CD4-positive, alpha-beta memory T cell (primary cell): Measurements from ENCODE around the gene TP53I3. TPM values are rescaled to one million over a fixed set of nuclear protein-coding genes. Genes with fewer than 3 reads are reported as not detected.

Experiments used
- CTCF ChIA-PET: fragments of 350-600 bp; sonication (Branson Sonifier 250); formaldehyde crosslinking; loops from one replicate; lab custom pipeline; 2021; ENCODE audit warnings: inconsistent platforms; ENCODE audit not compliant: partially characterized antibody; lab: Charles Lee
- POLR2A ChIA-PET: fragments of 350-600 bp; sonication (Branson Sonifier 250); formaldehyde crosslinking; loops from one replicate; lab custom pipeline; 2021; ENCODE audit not compliant: partially characterized antibody; lab: Charles Lee
- DNase-seq, 5 donors: peaks; one replicate each; pipeline versions ENCODE4 v3.0.0 to v3.0.0-alpha.2; 2020 to 2022; ENCODE audit warnings: mixed read lengths in 1 of 5
- H3K27ac ChIP-seq: one replicate; pipeline ENCODE4 v1.7.0; 2013; ENCODE audit warnings: low read depth, low read length
- H3K27me3 ChIP-seq: 2 replicates; pipeline ENCODE4 v1.7.0; 2013; ENCODE audit warnings: mild to moderate bottlenecking, low read length, moderate library complexity; ENCODE audit not compliant: insufficient read depth
- H3K36me3 ChIP-seq: 2 replicates; pipeline ENCODE4 v1.7.0; 2013; ENCODE audit warnings: mild to moderate bottlenecking, low read length, moderate library complexity; ENCODE audit not compliant: insufficient read depth
- H3K4me1 ChIP-seq: 2 replicates; pipeline ENCODE4 v1.7.0; 2013; ENCODE audit warnings: mild to moderate bottlenecking, low read length, moderate library complexity; ENCODE audit not compliant: insufficient read depth
- H3K4me3 ChIP-seq, 2 donors: one replicate each; pipeline ENCODE4 v1.7.0; 2013; ENCODE audit warnings: low read length in 2 of 2, mild to moderate bottlenecking in 1 of 2
- H3K9me3 ChIP-seq, 2 donors: one replicate each; pipeline ENCODE4 v1.7.0; 2013; ENCODE audit warnings: low read length in 2 of 2, control low read depth in 1 of 2; ENCODE audit not compliant: control insufficient read depth in 1 of 2
- H3K27ac Mint-ChIP-seq, 7 donors: one replicate each; pipeline ENCODE4 v1.8.0; 2020 to 2021; ENCODE audit warnings: mixed read lengths in 7 of 7, mild to moderate bottlenecking in 6 of 7, inconsistent platforms in 3 of 7, moderate library complexity in 3 of 7
- H3K27me3 Mint-ChIP-seq, 2 donors: one replicate each; pipeline ENCODE4 v1.8.0; 2020 to 2021; ENCODE audit warnings: mixed read lengths in 2 of 2
- H3K36me3 Mint-ChIP-seq, 2 donors: one replicate each; pipeline ENCODE4 v1.8.0; 2020 to 2021; ENCODE audit warnings: mixed read lengths in 2 of 2, inconsistent platforms in 1 of 2, mild to moderate bottlenecking in 1 of 2
- H3K4me1 Mint-ChIP-seq, 4 donors: one replicate each; pipeline ENCODE4 v1.8.0; 2020 to 2021; ENCODE audit warnings: mixed read lengths in 4 of 4, mild to moderate bottlenecking in 1 of 4
- H3K4me3 Mint-ChIP-seq, 8 donors: one replicate each; pipeline ENCODE4 v1.8.0; 2020 to 2021; ENCODE audit warnings: mixed read lengths in 8 of 8, mild to moderate bottlenecking in 7 of 8, moderate library complexity in 6 of 8, inconsistent platforms in 3 of 8
- H3K9me3 Mint-ChIP-seq, 8 donors: one replicate each; pipeline ENCODE4 v1.8.0; 2020 to 2021; ENCODE audit warnings: mixed read lengths in 8 of 8, mild to moderate bottlenecking in 5 of 8, inconsistent platforms in 3 of 8, moderate library complexity in 1 of 8
- intact Hi-C: fragments of 100-400 bp; cut with micrococcal nuclease; formaldehyde crosslinking; loops from one replicate; pipeline ENCODE4 v1.15.1; 2023
- polyA plus RNA-seq, 2 donors: library from polyadenylated mRNA; unstranded; fragments of 300-500 nt; fragmentation: Illumina TruSeq; gene quantifications; one replicate each; pipeline ENCODE4 v1.2.3, GENCODE V29; 2021
- total RNA-seq, 2 experiments: library from RNA; stranded (reverse); gene quantifications; one replicate each; pipeline ENCODE4 v1.2.3, GENCODE V29; 2021

TP53I3 gene
- under 1 TPM; 0.20 to 0.47 TPM for total RNA-seq
- polyA plus RNA-seq: under 1 TPM in 1 of 2 donors, not detected in 1; 0.15 TPM

GRCh38 chr2:24084386-24085199 is at the start of gene TP53I3:
Gene TP53I3 (minus strand): TSS chr2:24084834. CDS start chr2:24084326, 508 bp downstream.
- peaks cover 11 to 12% of the 10 kb centered on the region in 2 donors for H3K36me3 Mint-ChIP-seq
- H3K27me3 ChIP-seq: no peaks in the 10 kb centered on the region
- peak within 1 kb of the TSS in 6 of 7 donors; percentile 74 to 89 (median 82) for H3K27ac Mint-ChIP-seq
- peak; percentile 75 to 85 (median 78) for DNase-seq
- CTCF ChIA-PET: interaction anchor here (0.6 to 5.1 kb wide), 33 partner anchors 8 to 839 kb away, joined by 3 to 108 read pairs (median 4); partner anchors contain the start of genes ATAD2B and WDCP
- POLR2A ChIA-PET: interaction anchor here (1.3 to 3.4 kb wide), 8 partner anchors 8 to 276 kb away, joined by 5 to 24 read pairs (median 7); partner anchors contain the start of genes ATAD2B, ITSN2, SF3B6 and UBXN2A
- peaks cover 11 to 14% (median 13%) of the 10 kb centered on the region in 4 donors for H3K4me1 Mint-ChIP-seq
- no peaks in the 10 kb centered on the region for H3K9me3 ChIP-seq
- peak within 1 kb of the TSS; percentile 52 to 57 for H3K4me3 ChIP-seq
- H3K27me3 Mint-ChIP-seq: no peaks in the 10 kb centered on the region
- no peaks in the 10 kb centered on the region for H3K9me3 Mint-ChIP-seq
- no peaks in the 10 kb centered on the region for H3K36me3 ChIP-seq
- H3K4me3 Mint-ChIP-seq: peak within 1 kb of the TSS; percentile 85 to 92 (median 88)
- H3K4me1 ChIP-seq: peaks cover 14% of the 10 kb centered on the region
- intact Hi-C loops: loop anchor here (1.0 to 2.0 kb wide), 6 partner anchors 8 to 298 kb away; partner anchors contain the start of genes ATAD2B, SF3B6 and WDCP
- H3K27ac ChIP-seq: peak within 1 kb of the TSS; percentile 27

- peaks cover 0 to 21% (median 15%) of the 10 kb centered on the region in 8 donors for H3K9me3 Mint-ChIP-seq
- POLR2A ChIA-PET: no interaction called here
These were observed 47.9 kb upstream of the TP53I3 start for GRCh38 chr2:24132543-24132942.

GRCh38 chr2:24125956-24126355 is 41.3 kb upstream of the TP53I3 start:
- H3K4me3 Mint-ChIP-seq: peak overlapping the region in 2 of 8 donors; percentile 28 to 40
- H3K4me1 Mint-ChIP-seq: peaks cover 7 to 17% (median 13%) of the 10 kb centered on the region in 4 donors
- H3K4me3 ChIP-seq: no peak overlapping the region
- no peak overlapping the region for H3K27ac Mint-ChIP-seq
- H3K36me3 ChIP-seq: no peaks in the 10 kb centered on the region
- H3K27ac ChIP-seq: no peak overlapping the region
- no peak for DNase-seq
- peaks cover 8% of the 10 kb centered on the region for H3K4me1 ChIP-seq
- H3K9me3 Mint-ChIP-seq: no peaks in the 10 kb centered on the region
- intact Hi-C loops: no loop called here
- no peaks in the 10 kb centered on the region for H3K9me3 ChIP-seq
- ChIA-PET CTCF (no interaction called here), POLR2A (no interaction called here)
- no peaks in the 10 kb centered on the region for H3K27me3 Mint-ChIP-seq
- no peaks in the 10 kb centered on the region for H3K27me3 ChIP-seq
- peaks cover 0 to 3% of the 10 kb centered on the region in 2 donors for H3K36me3 Mint-ChIP-seq

More at GRCh38 chr2:24132543-24132942, 47.9 kb upstream of the TP53I3 start:
- no peaks in the 10 kb centered on the region for H3K27me3 ChIP-seq
- H3K36me3 Mint-ChIP-seq: peaks cover 10 to 21% of the 10 kb centered on the region in 2 donors
- H3K27me3 Mint-ChIP-seq: no peaks in the 10 kb centered on the region
- no peak overlapping the region for H3K27ac ChIP-seq
- no peaks in the 10 kb centered on the region for H3K36me3 ChIP-seq
- no peak overlapping the region for H3K4me3 ChIP-seq
- no peak for DNase-seq
- intact Hi-C loops: no loop called here
- no peaks in the 10 kb centered on the region for H3K4me1 ChIP-seq
- no peak overlapping the region for H3K4me3 Mint-ChIP-seq
- H3K4me1 Mint-ChIP-seq: peaks cover 0 to 1% (median 0%) of the 10 kb centered on the region in 4 donors
- H3K9me3 ChIP-seq: no peaks in the 10 kb centered on the region
- H3K27ac Mint-ChIP-seq: no peak overlapping the region
- CTCF ChIA-PET: interaction anchor here (0.6 kb wide), 1 partner anchor 83 kb away, joined by 3 read pairs; no protein-coding TSS in a partner anchor

GRCh38 chr2:24123922-24124580 is 39.4 kb upstream of the TP53I3 start:
- intact Hi-C loops: no loop called here
- peaks cover 8% of the 10 kb centered on the region for H3K4me1 ChIP-seq
- no peaks in the 10 kb centered on the region for H3K36me3 ChIP-seq
- no peak for DNase-seq
- H3K9me3 ChIP-seq: no peaks in the 10 kb centered on the region
- peak overlapping the region; percentile 48 to 78 (median 72) for H3K27ac Mint-ChIP-seq
- no peaks in the 10 kb centered on the region for H3K9me3 Mint-ChIP-seq
- no peaks in the 10 kb centered on the region for H3K27me3 Mint-ChIP-seq
- peak overlapping the region; percentile 77 to 84 (median 79) for H3K4me3 Mint-ChIP-seq
- H3K27me3 ChIP-seq: no peaks in the 10 kb centered on the region
- H3K4me1 Mint-ChIP-seq: peaks cover 8 to 17% (median 13%) of the 10 kb centered on the region in 4 donors
- POLR2A ChIA-PET: interaction anchor here (2.9 kb wide), 1 partner anchor 47 kb away, joined by 11 read pairs; the partner anchor contains the start of gene SF3B6
- peaks cover 0 to 3% of the 10 kb centered on the region in 2 donors for H3K36me3 Mint-ChIP-seq
- H3K27ac ChIP-seq: peak overlapping the region; percentile 17
- CTCF ChIA-PET: interaction anchor here (1.1 kb wide), 1 partner anchor 40 kb away, joined by 4 read pairs; the partner anchor contains the start of gene TP53I3
- peak overlapping the region in 1 of 2 donors; percentile 48 for H3K4me3 ChIP-seq

- Mint-ChIP-seq H3K27ac (peak within 1 kb of the TSS; percentile 57 to 86 (median 77)), H3K27me3 (no peaks in the 10 kb centered on the region), H3K36me3 (peaks cover 0 to 3% of the 10 kb centered on the region in 2 donors), H3K4me3 (peak within 1 kb of the TSS; percentile 81 to 90 (median 88)), H3K9me3 (no peaks in the 10 kb centered on the region), H3K4me1 (peaks cover 8 to 17% (median 13%) of the 10 kb centered on the region in 4 donors)
- intact Hi-C loops: no loop called here
- Histone ChIP-seq H3K27me3 (no peaks in the 10 kb centered on the region), H3K9me3 (no peaks in the 10 kb centered on the region), H3K27ac (peak within 1 kb of the TSS; percentile 17), H3K36me3 (no peaks in the 10 kb centered on the region), H3K4me1 (peaks cover 8% of the 10 kb centered on the region), H3K4me3 (peak within 1 kb of the TSS in 1 of 2 donors; percentile 48)
- ChIA-PET CTCF (interaction anchor here (0.8 to 1.1 kb wide), 2 partner anchors 28 to 39 kb away, joined by 3 to 4 read pairs; partner anchors contain the start of gene TP53I3), POLR2A (interaction anchor here (2.9 kb wide), 1 partner anchor 47 kb away, joined by 11 read pairs; the partner anchor contains the start of gene SF3B6)
- DNase-seq: peak; percentile 38 to 52 (median 43)
These were observed 38.7 kb upstream of the TP53I3 start, which contains the start of the genes FAM228B and PFN4 for GRCh38 chr2:24123195-24123921. Gene FAM228B (plus strand): TSS chr2:24123469. CDS start chr2:24124362, 893 bp downstream. Gene PFN4 (minus strand): TSS chr2:24123334. CDS start chr2:24122535, 799 bp downstream.
